Kidney (tissue), 14 donors: ENCODE measurements around the gene NDC1. TPM values are rescaled to one million over a fixed set of nuclear protein-coding genes. Genes with fewer than 3 reads are reported as not detected.
A peak's percentile ranks its signal among the peaks of the same experiment; 100 is the strongest.

Experiments used
- DNase-seq, 5 donors: peaks; one replicate each; pipeline ENCODE4 v3.0.0-alpha.2; 2013 to 2020
- FAIRE-seq: peaks from 2 replicates; lab custom pipeline; 2012; peaks lifted over from hg19 to GRCh38; lab: Jason Lieb, UNC
- H3K27ac ChIP-seq, 2 donors: one replicate each; pipeline ENCODE4 v1.7.0; 2013; ENCODE audit warnings: low read depth in 2 of 2, low read length in 2 of 2, inconsistent platforms in 1 of 2
- H3K27me3 ChIP-seq: one replicate; pipeline ENCODE4 v1.7.1; 2013; ENCODE audit warnings: low read length, inconsistent platforms; ENCODE audit not compliant: control insufficient read depth, insufficient read depth
- H3K36me3 ChIP-seq, 3 donors: one replicate each; pipeline versions ENCODE4 v1.7.0 to v1.7.1; 2013; ENCODE audit warnings: low read length in 3 of 3, control low read depth in 1 of 3, inconsistent platforms in 1 of 3; ENCODE audit not compliant: insufficient read depth in 3 of 3, control insufficient read depth in 2 of 3
- H3K4me1 ChIP-seq, 3 donors: one replicate each; pipeline versions ENCODE4 v1.7.0 to v1.7.1; 2013; ENCODE audit warnings: low read length in 3 of 3, inconsistent platforms in 1 of 3, low read depth in 1 of 3; ENCODE audit not compliant: control insufficient read depth in 2 of 3, insufficient read depth in 2 of 3
- H3K4me3 ChIP-seq, 3 donors: one replicate each; pipeline versions ENCODE4 v1.7.0 to v1.8.1; 2013; ENCODE audit warnings: low read length in 3 of 3, control low read depth in 1 of 3, inconsistent platforms in 1 of 3
- H3K9ac ChIP-seq, 3 donors: one replicate each; pipeline versions ENCODE4 v1.7.0 to v1.7.1; 2013; ENCODE audit warnings: low read length in 3 of 3, control low read depth in 1 of 3, inconsistent platforms in 1 of 3
- H3K9me3 ChIP-seq, 3 donors: one replicate each; pipeline versions ENCODE4 v1.7.0 to v1.7.1; 2013; ENCODE audit warnings: low read length in 3 of 3, control low read depth in 1 of 3, inconsistent platforms in 1 of 3; ENCODE audit not compliant: control insufficient read depth in 2 of 3, insufficient read depth in 1 of 3
- intact Hi-C: fragments of 100-400 bp; cut with DNase I; formaldehyde crosslinking; loops from one replicate; pipeline ENCODE4 v1.11.1; 2022
- polyA plus RNA-seq: library from polyadenylated mRNA; stranded (reverse); fragments of 350-450 nt; fragmentation: Illumina TruSeq; extraction: RNeasy Lipid Tissue Mini Kit (QIAGEN cat#74804); gene quantifications from one replicate; pipeline ENCODE4 v1.2.3, GENCODE V29; 2014; ENCODE audit warnings: low read depth, low replicate concordance; ENCODE audit not compliant: insufficient read depth
- total RNA-seq: library from RNA; stranded (reverse); fragmentation: NEBNext Ultra II Directional; extraction: Animal tissue kit (Norgen Biotek cat#: 25700); gene quantifications from one replicate; pipeline ENCODE4 v1.2.1, GENCODE V29; 2021
- TF ChIP-seq, protein P1 (sequence below): IDR thresholded peaks from 3 replicates; pipeline ENCODE4 v1.5.1; 2012; ENCODE audit warnings: mild to moderate bottlenecking, moderate library complexity, borderline replicate concordance; ENCODE audit not compliant: insufficient read depth; ENCODE audit errors: extremely low read depth
- donor health status: control.
- donor health status: control.
- donor health status: control.
- donor health status: control.
- donor health status: control.
- donor health status: DM: yes; HTN: yes; CAD: no.
- donor health status: Normal renal cell carcinoma (clear cell type).

The NDC1 gene
- total and polyA plus RNA-seq, 2 donors from 2014 or later: 5.6 to 8.5 TPM

DNA sequence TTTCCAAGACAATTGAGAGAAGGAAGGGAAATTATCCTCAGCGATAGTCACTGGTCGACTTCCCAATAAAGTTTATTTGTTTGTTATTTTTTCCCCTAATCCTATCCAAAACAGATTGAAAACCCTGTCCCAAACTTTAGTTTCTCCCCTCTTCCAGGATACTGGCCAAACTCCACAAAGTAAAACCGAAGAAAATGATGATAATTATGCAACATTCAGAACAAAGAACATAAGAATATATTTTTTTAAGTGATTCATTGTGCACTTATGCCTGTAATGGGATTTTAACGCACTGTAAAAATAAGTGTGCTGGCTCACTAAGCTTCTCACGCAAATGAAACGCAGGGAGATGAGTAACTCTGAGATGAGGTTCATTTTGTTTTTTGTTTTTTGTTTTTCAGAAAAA, 105.2 kb downstream of the NDC1 start:
- no peak for FAIRE-seq
- no peak overlapping the region for H3K4me3 ChIP-seq
- H3K27me3 ChIP-seq: peaks cover 12% of the 10 kb centered on the region
- intact Hi-C loops: no loop called here
- H3K9me3 ChIP-seq: no peaks in the 10 kb centered on the region
- TF ChIP-seq, protein P1, sequence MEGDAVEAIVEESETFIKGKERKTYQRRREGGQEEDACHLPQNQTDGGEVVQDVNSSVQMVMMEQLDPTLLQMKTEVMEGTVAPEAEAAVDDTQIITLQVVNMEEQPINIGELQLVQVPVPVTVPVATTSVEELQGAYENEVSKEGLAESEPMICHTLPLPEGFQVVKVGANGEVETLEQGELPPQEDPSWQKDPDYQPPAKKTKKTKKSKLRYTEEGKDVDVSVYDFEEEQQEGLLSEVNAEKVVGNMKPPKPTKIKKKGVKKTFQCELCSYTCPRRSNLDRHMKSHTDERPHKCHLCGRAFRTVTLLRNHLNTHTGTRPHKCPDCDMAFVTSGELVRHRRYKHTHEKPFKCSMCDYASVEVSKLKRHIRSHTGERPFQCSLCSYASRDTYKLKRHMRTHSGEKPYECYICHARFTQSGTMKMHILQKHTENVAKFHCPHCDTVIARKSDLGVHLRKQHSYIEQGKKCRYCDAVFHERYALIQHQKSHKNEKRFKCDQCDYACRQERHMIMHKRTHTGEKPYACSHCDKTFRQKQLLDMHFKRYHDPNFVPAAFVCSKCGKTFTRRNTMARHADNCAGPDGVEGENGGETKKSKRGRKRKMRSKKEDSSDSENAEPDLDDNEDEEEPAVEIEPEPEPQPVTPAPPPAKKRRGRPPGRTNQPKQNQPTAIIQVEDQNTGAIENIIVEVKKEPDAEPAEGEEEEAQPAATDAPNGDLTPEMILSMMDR: no peak
- H3K9ac ChIP-seq: no peak overlapping the region
- H3K27ac ChIP-seq: no peak overlapping the region
- no peak for DNase-seq
- no peaks in the 10 kb centered on the region for H3K36me3 ChIP-seq
- H3K4me1 ChIP-seq: peaks cover 0 to 18% (median 10%) of the 10 kb centered on the region in 3 donors

DNA sequence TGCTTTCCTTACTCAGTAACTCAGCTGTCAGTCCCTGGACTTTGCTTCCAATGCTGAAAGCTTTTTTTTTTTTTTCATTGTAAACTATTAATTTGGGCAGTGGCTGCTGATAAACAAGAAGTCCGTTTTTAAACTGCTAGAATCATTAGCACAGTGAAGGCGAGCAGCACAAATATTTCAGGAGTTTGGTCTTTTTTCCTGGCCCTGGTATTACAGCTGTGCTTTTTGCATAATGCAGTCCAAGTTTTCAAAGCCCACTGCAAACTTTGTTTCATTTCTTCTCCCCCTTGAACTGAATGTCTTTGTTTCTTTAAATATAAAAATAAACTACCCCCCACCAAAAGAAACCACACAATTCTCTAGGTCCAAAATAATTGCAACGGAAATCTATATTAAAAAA, 105.7 kb downstream of the NDC1 start:
- no peaks in the 10 kb centered on the region for H3K9me3 ChIP-seq
- FAIRE-seq: no peak
- intact Hi-C loops: no loop called here
- H3K36me3 ChIP-seq: no peaks in the 10 kb centered on the region
- no peak for DNase-seq
- TF ChIP-seq, protein P1: no peak
- peaks cover 12% of the 10 kb centered on the region for H3K27me3 ChIP-seq
- H3K4me3 ChIP-seq: peak overlapping the region in 2 of 3 donors; percentile 32 to 35
- peak overlapping the region in 1 of 3 donors; percentile 42 for H3K9ac ChIP-seq
- H3K4me1 ChIP-seq: peaks cover 0 to 20% (median 11%) of the 10 kb centered on the region in 3 donors
- H3K27ac ChIP-seq: peak overlapping the region; percentile 29 to 77

DNA sequence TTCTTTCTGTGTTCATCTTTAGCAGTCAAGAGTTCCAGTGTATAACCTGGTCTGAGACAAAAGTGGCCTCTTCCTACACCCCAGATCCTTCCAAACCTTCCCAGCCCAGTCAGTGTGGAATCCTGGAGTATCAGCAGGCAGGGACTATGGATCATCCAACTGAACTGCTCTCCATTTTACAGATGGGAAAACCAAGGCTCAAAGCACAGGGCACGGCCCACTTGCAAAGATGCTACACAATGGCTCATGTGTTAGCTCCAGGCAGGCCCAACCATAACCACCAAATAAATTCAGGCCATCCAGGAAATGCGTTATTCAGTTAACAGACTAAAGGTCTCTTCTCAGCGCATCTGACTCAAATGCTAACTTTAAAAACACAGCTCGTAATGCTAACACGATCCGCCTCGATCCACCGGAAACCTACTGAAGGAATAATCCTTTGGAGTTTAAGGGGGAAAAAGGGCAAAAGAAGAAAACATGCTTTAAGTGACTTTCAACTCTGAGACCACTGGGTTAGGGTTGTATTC, 106.3 kb downstream of the NDC1 start:
- Histone ChIP-seq H3K9me3 (no peaks in the 10 kb centered on the region), H3K4me1 (peaks cover 0 to 21% (median 14%) of the 10 kb centered on the region in 3 donors), H3K4me3 (peak overlapping the region in 2 of 3 donors; percentile 32 to 35), H3K27ac (peak overlapping the region; percentile 29 to 77), H3K27me3 (peaks cover 6% of the 10 kb centered on the region), H3K9ac (peak overlapping the region in 1 of 3 donors; percentile 42), H3K36me3 (no peaks in the 10 kb centered on the region)
- TF ChIP-seq, protein P1: no peak
- DNase-seq (no peak), FAIRE-seq (no peak)
- intact Hi-C loops: no loop called here
